CD4-positive, alpha-beta memory T cell (primary cell): ENCODE data around the gene DNAJC4. TPM values are rescaled to one million over a fixed set of nuclear protein-coding genes. Genes with fewer than 3 reads are reported as not detected.

Experiments used
- CTCF ChIA-PET: fragments of 350-600 bp; sonication (Branson Sonifier 250); formaldehyde crosslinking; loops from one replicate; lab custom pipeline; 2021; ENCODE audit warnings: inconsistent platforms; ENCODE audit not compliant: partially characterized antibody; lab: Charles Lee
- POLR2A ChIA-PET: fragments of 350-600 bp; sonication (Branson Sonifier 250); formaldehyde crosslinking; loops from one replicate; lab custom pipeline; 2021; ENCODE audit not compliant: partially characterized antibody; lab: Charles Lee
- DNase-seq, 5 donors: peaks; one replicate each; pipeline versions ENCODE4 v3.0.0 to v3.0.0-alpha.2; 2020 to 2022; ENCODE audit warnings: mixed read lengths in 1 of 5
- H3K27ac ChIP-seq: one replicate; pipeline ENCODE4 v1.7.0; 2013; ENCODE audit warnings: low read depth, low read length
- H3K27me3 ChIP-seq: 2 replicates; pipeline ENCODE4 v1.7.0; 2013; ENCODE audit warnings: mild to moderate bottlenecking, low read length, moderate library complexity; ENCODE audit not compliant: insufficient read depth
- H3K36me3 ChIP-seq: 2 replicates; pipeline ENCODE4 v1.7.0; 2013; ENCODE audit warnings: mild to moderate bottlenecking, low read length, moderate library complexity; ENCODE audit not compliant: insufficient read depth
- H3K4me1 ChIP-seq: 2 replicates; pipeline ENCODE4 v1.7.0; 2013; ENCODE audit warnings: mild to moderate bottlenecking, low read length, moderate library complexity; ENCODE audit not compliant: insufficient read depth
- H3K4me3 ChIP-seq, 2 donors: one replicate each; pipeline ENCODE4 v1.7.0; 2013; ENCODE audit warnings: low read length in 2 of 2, mild to moderate bottlenecking in 1 of 2
- H3K9me3 ChIP-seq, 2 donors: one replicate each; pipeline ENCODE4 v1.7.0; 2013; ENCODE audit warnings: low read length in 2 of 2, control low read depth in 1 of 2; ENCODE audit not compliant: control insufficient read depth in 1 of 2
- H3K27ac Mint-ChIP-seq, 7 donors: one replicate each; pipeline ENCODE4 v1.8.0; 2020 to 2021; ENCODE audit warnings: mixed read lengths in 7 of 7, mild to moderate bottlenecking in 6 of 7, inconsistent platforms in 3 of 7, moderate library complexity in 3 of 7
- H3K27me3 Mint-ChIP-seq, 2 donors: one replicate each; pipeline ENCODE4 v1.8.0; 2020 to 2021; ENCODE audit warnings: mixed read lengths in 2 of 2
- H3K36me3 Mint-ChIP-seq, 2 donors: one replicate each; pipeline ENCODE4 v1.8.0; 2020 to 2021; ENCODE audit warnings: mixed read lengths in 2 of 2, inconsistent platforms in 1 of 2, mild to moderate bottlenecking in 1 of 2
- H3K4me1 Mint-ChIP-seq, 4 donors: one replicate each; pipeline ENCODE4 v1.8.0; 2020 to 2021; ENCODE audit warnings: mixed read lengths in 4 of 4, mild to moderate bottlenecking in 1 of 4
- H3K4me3 Mint-ChIP-seq, 8 donors: one replicate each; pipeline ENCODE4 v1.8.0; 2020 to 2021; ENCODE audit warnings: mixed read lengths in 8 of 8, mild to moderate bottlenecking in 7 of 8, moderate library complexity in 6 of 8, inconsistent platforms in 3 of 8
- H3K9me3 Mint-ChIP-seq, 8 donors: one replicate each; pipeline ENCODE4 v1.8.0; 2020 to 2021; ENCODE audit warnings: mixed read lengths in 8 of 8, mild to moderate bottlenecking in 5 of 8, inconsistent platforms in 3 of 8, moderate library complexity in 1 of 8
- intact Hi-C: fragments of 100-400 bp; cut with micrococcal nuclease; formaldehyde crosslinking; loops from one replicate; pipeline ENCODE4 v1.15.1; 2023
- polyA plus RNA-seq, 2 donors: library from polyadenylated mRNA; unstranded; fragments of 300-500 nt; fragmentation: Illumina TruSeq; gene quantifications; one replicate each; pipeline ENCODE4 v1.2.3, GENCODE V29; 2021
- total RNA-seq, 2 experiments: library from RNA; stranded (reverse); gene quantifications; one replicate each; pipeline ENCODE4 v1.2.3, GENCODE V29; 2021

The DNAJC4 gene
- total and polyA plus RNA-seq, 4 experiments from 2014 or later = 15.6 to 64.5 (median 42.1) TPM

- H3K9me3 ChIP-seq = no peaks in the 10 kb centered on the region
- intact Hi-C loops = loop anchor here (2.0 to 10.0 kb wide), 2 partner anchors 33 to 535 kb away; partner anchors contain the start of genes FERMT3 and SF1
- no peak for DNase-seq
- ChIA-PET CTCF (interaction anchor here (1.4 to 1.9 kb wide), 2 partner anchors 34 to 36 kb away, joined by 5 to 6 read pairs; partner anchors contain the start of gene FERMT3), POLR2A (interaction anchor here (0.6 to 38.9 kb wide), 7 partner anchors 8 to 65 kb away, joined by 3 to 937 read pairs (median 6); partner anchors contain the start of genes DNAJC4, FERMT3, NUDT22 and TRPT1)
- H3K4me3 Mint-ChIP-seq = peak overlapping the region; percentile 87 to 97 (median 88)
- no peaks in the 10 kb centered on the region for H3K27me3 Mint-ChIP-seq
- H3K27me3 ChIP-seq = no peaks in the 10 kb centered on the region
- H3K4me3 ChIP-seq = peak overlapping the region in 1 of 2 donors; percentile 67
- peaks cover 0 to 49% of the 10 kb centered on the region in 2 donors for H3K36me3 Mint-ChIP-seq
- H3K9me3 Mint-ChIP-seq = no peaks in the 10 kb centered on the region
- H3K27ac Mint-ChIP-seq = peak overlapping the region; percentile 99 to 100 (median 100)
- H3K36me3 ChIP-seq = peaks cover 7% of the 10 kb centered on the region
- H3K4me1 Mint-ChIP-seq = peaks cover 17 to 51% (median 31%) of the 10 kb centered on the region in 4 donors
- H3K4me1 ChIP-seq = peaks cover 37% of the 10 kb centered on the region
- peak overlapping the region; percentile 99 for H3K27ac ChIP-seq
Measured at GRCh38 chr11:64239662-64240434, 9.5 kb downstream of the DNAJC4 start.

- ChIA-PET POLR2A (interaction anchor here (0.6 to 38.9 kb wide), 17 partner anchors 8 to 1619 kb away, joined by 3 to 937 read pairs (median 11); partner anchors contain the start of genes BAD, CATSPERZ, DNAJC4 and ESRRA), CTCF (interaction anchor here (0.9 to 8.4 kb wide), 9 partner anchors 8 to 64 kb away, joined by 3 to 78 read pairs (median 7); partner anchors contain the start of genes CATSPERZ, ESRRA and FERMT3)
- Mint-ChIP-seq H3K4me3 (peak within 1 kb of the TSS; percentile 87 to 97 (median 88)), H3K36me3 (peaks cover 0 to 42% of the 10 kb centered on the region in 2 donors), H3K4me1 (peaks cover 14 to 52% (median 29%) of the 10 kb centered on the region in 4 donors), H3K27me3 (no peaks in the 10 kb centered on the region), H3K9me3 (no peaks in the 10 kb centered on the region), H3K27ac (peak within 1 kb of the TSS; percentile 99 to 100 (median 100))
- H3K27ac ChIP-seq = peak within 1 kb of the TSS; percentile 99
- H3K4me1 ChIP-seq = peaks cover 38% of the 10 kb centered on the region
- intact Hi-C loops = loop anchor here (1.0 to 10.0 kb wide), 8 partner anchors 10 to 534 kb away; partner anchors contain the start of genes DNAJC4, ESRRA, FERMT3 and GPR137
- H3K9me3 ChIP-seq = no peaks in the 10 kb centered on the region
- no peaks in the 10 kb centered on the region for H3K27me3 ChIP-seq
- peak; percentile 97 to 99 (median 99) for DNase-seq
- peaks cover 7% of the 10 kb centered on the region for H3K36me3 ChIP-seq
- H3K4me3 ChIP-seq = peak within 1 kb of the TSS; percentile 67 to 73
Measured at GRCh38 chr11:64240435-64241240, 10.3 kb downstream of the DNAJC4 start, which contains the start of gene FKBP2. Gene FKBP2, plus strand, starts transcription at chr11:64241095. Its CDS starts 1,293 bp downstream, at chr11:64242388.

GRCh38 chr11:64241241-64241490 lies 10.8 kb downstream of the DNAJC4 start:
- Mint-ChIP-seq H3K4me3 (peak overlapping the region; percentile 87 to 97 (median 88)), H3K4me1 (peaks cover 14 to 55% (median 31%) of the 10 kb centered on the region in 4 donors), H3K27me3 (no peaks in the 10 kb centered on the region), H3K9me3 (no peaks in the 10 kb centered on the region), H3K36me3 (peaks cover 0 to 42% of the 10 kb centered on the region in 2 donors), H3K27ac (peak overlapping the region; percentile 99 to 100 (median 100))
- H3K4me1 ChIP-seq = peaks cover 39% of the 10 kb centered on the region
- no peaks in the 10 kb centered on the region for H3K9me3 ChIP-seq
- intact Hi-C loops = loop anchor here (1.0 to 10.0 kb wide), 8 partner anchors 11 to 534 kb away; partner anchors contain the start of genes DNAJC4, ESRRA, FERMT3 and GPR137
- peak; percentile 99 to 100 (median 100) for DNase-seq
- peak overlapping the region; percentile 99 for H3K27ac ChIP-seq
- peaks cover 7% of the 10 kb centered on the region for H3K36me3 ChIP-seq
- ChIA-PET CTCF (interaction anchor here (0.9 to 8.4 kb wide), 7 partner anchors 9 to 63 kb away, joined by 3 to 78 read pairs (median 8); partner anchors contain the start of genes CATSPERZ, ESRRA and FERMT3), POLR2A (interaction anchor here (0.7 to 38.9 kb wide), 15 partner anchors 8 to 1619 kb away, joined by 3 to 937 read pairs (median 19); partner anchors contain the start of genes BAD, CATSPERZ, DNAJC4 and ESRRA)
- H3K4me3 ChIP-seq = peak overlapping the region; percentile 36 to 67
- H3K27me3 ChIP-seq = no peaks in the 10 kb centered on the region

GRCh38 chr11:64241491-64242374 lies 11.4 kb downstream of the DNAJC4 start:
- peak overlapping the region; percentile 99 to 100 (median 100) for H3K27ac Mint-ChIP-seq
- peaks cover 14 to 55% (median 32%) of the 10 kb centered on the region in 4 donors for H3K4me1 Mint-ChIP-seq
- Histone ChIP-seq H3K27me3 (no peaks in the 10 kb centered on the region), H3K27ac (peak overlapping the region; percentile 99), H3K4me3 (peak overlapping the region; percentile 36 to 67), H3K9me3 (no peaks in the 10 kb centered on the region), H3K36me3 (peaks cover 7% of the 10 kb centered on the region), H3K4me1 (peaks cover 39% of the 10 kb centered on the region)
- H3K36me3 Mint-ChIP-seq = peaks cover 0 to 42% of the 10 kb centered on the region in 2 donors
- H3K4me3 Mint-ChIP-seq = peak overlapping the region; percentile 87 to 97 (median 88)
- intact Hi-C loops = loop anchor here (1.0 to 10.0 kb wide), 8 partner anchors 11 to 533 kb away; partner anchors contain the start of genes DNAJC4, ESRRA, FERMT3 and GPR137
- ChIA-PET CTCF (interaction anchor here (0.9 to 10.5 kb wide), 9 partner anchors 8 to 63 kb away, joined by 3 to 121 read pairs (median 8); partner anchors contain the start of genes CATSPERZ, ESRRA and FERMT3), POLR2A (interaction anchor here (0.7 to 38.9 kb wide), 17 partner anchors 8 to 1618 kb away, joined by 3 to 937 read pairs (median 11); partner anchors contain the start of genes BAD, CATSPERZ, DNAJC4 and ESRRA)
- no peak for DNase-seq
- no peaks in the 10 kb centered on the region for H3K27me3 Mint-ChIP-seq
- H3K9me3 Mint-ChIP-seq = no peaks in the 10 kb centered on the region

- Mint-ChIP-seq H3K4me3 (peak overlapping the region; percentile 27 to 83 (median 62)), H3K36me3 (peaks cover 0 to 30% of the 10 kb centered on the region in 2 donors), H3K4me1 (peaks cover 16 to 66% (median 37%) of the 10 kb centered on the region in 4 donors), H3K27ac (peak overlapping the region in 6 of 7 donors; percentile 70 to 82 (median 76)), H3K9me3 (no peaks in the 10 kb centered on the region), H3K27me3 (no peaks in the 10 kb centered on the region)
- DNase-seq = no peak
- Histone ChIP-seq H3K36me3 (no peaks in the 10 kb centered on the region), H3K9me3 (no peaks in the 10 kb centered on the region), H3K27ac (no peak overlapping the region), H3K4me1 (peaks cover 46% of the 10 kb centered on the region), H3K27me3 (no peaks in the 10 kb centered on the region), H3K4me3 (no peak overlapping the region)
- ChIA-PET POLR2A (interaction anchor here (0.8 to 38.9 kb wide), 11 partner anchors 8 to 891 kb away, joined by 3 to 937 read pairs (median 52); partner anchors contain the start of genes BAD, DNAJC4, ESRRA and FERMT3), CTCF (interaction anchor here (0.6 to 10.5 kb wide), 6 partner anchors 16 to 60 kb away, joined by 3 to 121 read pairs (median 3); partner anchors contain the start of genes CATSPERZ, ESRRA and FERMT3)
- intact Hi-C loops = loop anchor here (10.0 kb wide), 1 partner anchor 531 kb away; the partner anchor contains the start of gene SF1
Measured at GRCh38 chr11:64243236-64243854, 13.0 kb downstream of the DNAJC4 start.
